Measurements from ENCODE around the gene ANXA5. TPM values are rescaled to one million over a fixed set of nuclear protein-coding genes. Genes with fewer than 3 reads are reported as not detected.
A peak's percentile ranks its signal among the peaks of the same experiment; 100 is the strongest.

Gene ANXA5
- total and polyA plus RNA-seq, 3 experiments from 2014 or later: 79.7 to 183 (median 83.5) TPM

DNA sequence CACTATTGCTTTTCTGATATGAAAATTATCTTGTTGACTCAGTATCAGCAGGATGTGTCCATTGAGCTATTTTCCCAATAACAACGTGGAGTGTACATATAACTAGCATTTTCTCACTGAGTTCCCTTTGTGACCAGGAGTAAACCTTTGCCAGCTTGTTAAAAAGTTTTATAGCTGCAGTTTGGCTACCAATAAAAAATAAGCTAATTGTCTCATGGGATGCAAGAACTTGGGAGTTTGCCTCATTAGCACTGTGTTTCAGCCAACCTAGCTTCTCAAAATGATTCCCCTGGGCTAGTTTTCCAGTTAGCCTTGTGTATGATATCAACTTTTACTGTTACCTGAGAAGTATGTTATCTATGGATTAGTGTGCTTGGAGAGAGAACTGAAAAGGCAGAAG is 24.9 kb upstream of the ANXA5 start:
- ChIA-PET POLR2A (no interaction called here), CTCF (interaction anchor here (0.9 kb wide), 1 partner anchor 16 kb away, joined by 3 read pairs; no protein-coding TSS in a partner anchor)
- no peaks in the 10 kb centered on the region for H3K4me1 Mint-ChIP-seq
- no peaks in the 10 kb centered on the region for H3K36me3 Mint-ChIP-seq
- Histone ChIP-seq H3K27ac (ENCODE audit: low read depth, low read length) (no peak overlapping the region), H3K9me3 (ENCODE audit: low read length) (no peaks in the 10 kb centered on the region), H3K27me3 (ENCODE audit: insufficient read depth, low read length, poor library complexity, severe bottlenecking) (no peaks in the 10 kb centered on the region), H3K4me1 (ENCODE audit: insufficient read depth, low read length) (no peaks in the 10 kb centered on the region), H3K4me3 (ENCODE audit: low read length) (no peak overlapping the region), H3K36me3 (ENCODE audit: insufficient read depth, low read length) (no peaks in the 10 kb centered on the region)
- H3K4me3 Mint-ChIP-seq: no peak overlapping the region
- H3K27ac Mint-ChIP-seq: no peak overlapping the region
- no peaks in the 10 kb centered on the region for H3K9me3 Mint-ChIP-seq
- peaks cover 0 to 4% of the 10 kb centered on the region in 2 donors for H3K27me3 Mint-ChIP-seq
- DNase-seq: no peak

DNA sequence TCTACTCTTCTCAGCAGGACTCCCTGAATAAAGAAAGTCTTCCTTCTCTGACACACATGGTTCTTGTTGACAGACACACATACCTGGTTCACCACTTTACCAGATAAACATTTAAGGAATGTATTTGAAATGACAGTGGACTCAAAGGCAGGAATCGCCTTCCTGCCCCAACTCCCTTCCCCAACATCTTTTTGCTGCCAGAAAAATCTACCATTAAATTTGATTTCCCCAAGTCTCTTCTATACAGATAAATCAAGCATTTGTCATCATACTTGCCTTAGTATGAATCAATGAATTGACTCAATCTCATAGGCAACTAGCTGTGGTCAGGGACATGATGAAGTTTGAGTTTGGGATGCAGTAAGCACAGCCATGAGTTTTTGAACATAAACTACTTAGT is 23.3 kb upstream of the ANXA5 start:
- Histone ChIP-seq H3K9me3 (ENCODE audit: low read length) (no peaks in the 10 kb centered on the region), H3K4me1 (ENCODE audit: insufficient read depth, low read length) (no peaks in the 10 kb centered on the region), H3K36me3 (ENCODE audit: insufficient read depth, low read length) (no peaks in the 10 kb centered on the region), H3K27ac (ENCODE audit: low read depth, low read length) (no peak overlapping the region), H3K27me3 (ENCODE audit: insufficient read depth, low read length, poor library complexity, severe bottlenecking) (no peaks in the 10 kb centered on the region), H3K4me3 (ENCODE audit: low read length) (no peak overlapping the region)
- H3K9me3 Mint-ChIP-seq: no peaks in the 10 kb centered on the region
- H3K27me3 Mint-ChIP-seq: peaks cover 4 to 13% of the 10 kb centered on the region in 2 donors
- no peaks in the 10 kb centered on the region for H3K4me1 Mint-ChIP-seq
- CTCF ChIA-PET: interaction anchor here (0.7 kb wide), 1 partner anchor 12 kb away, joined by 3 read pairs; no protein-coding TSS in a partner anchor
- no peak overlapping the region for H3K4me3 Mint-ChIP-seq
- POLR2A ChIA-PET: no interaction called here
- no peak for DNase-seq
- H3K27ac Mint-ChIP-seq: no peak overlapping the region
- H3K36me3 Mint-ChIP-seq: no peaks in the 10 kb centered on the region

DNA sequence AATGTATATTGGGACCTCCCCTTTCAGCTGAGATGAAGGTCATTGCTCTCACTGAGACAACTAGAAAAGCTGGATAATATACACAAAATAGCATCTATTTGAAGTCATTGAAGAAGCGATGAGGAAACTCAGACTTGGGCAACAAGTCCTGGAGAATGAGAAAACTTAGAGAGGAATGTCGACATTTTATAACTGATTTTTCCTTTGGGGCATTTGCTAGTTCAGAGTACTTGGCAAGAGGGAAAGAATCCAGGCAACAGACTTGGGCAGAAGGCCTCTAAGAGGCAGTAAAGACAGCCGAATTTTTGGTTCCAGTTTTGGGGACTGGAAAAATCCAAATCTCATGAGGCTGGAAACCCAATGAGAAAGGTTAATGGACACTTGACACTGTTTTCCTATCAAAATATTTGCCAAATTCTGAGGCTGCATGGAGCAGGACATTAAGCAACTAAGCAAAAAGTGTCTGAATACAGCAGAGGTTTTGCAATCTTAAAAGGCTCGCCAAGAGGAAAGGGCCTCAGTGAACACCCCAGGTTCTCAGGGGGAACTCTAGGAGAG is 21.0 kb upstream of the ANXA5 start:
- H3K27me3 Mint-ChIP-seq: peaks cover 5 to 26% of the 10 kb centered on the region in 2 donors
- no peaks in the 10 kb centered on the region for H3K4me1 Mint-ChIP-seq
- ChIA-PET CTCF (interaction anchor here (1.4 kb wide), 1 partner anchor 19 kb away, joined by 3 read pairs; no protein-coding TSS in a partner anchor), POLR2A (no interaction called here)
- Histone ChIP-seq H3K4me1 (ENCODE audit: insufficient read depth, low read length) (no peaks in the 10 kb centered on the region), H3K36me3 (ENCODE audit: insufficient read depth, low read length) (no peaks in the 10 kb centered on the region), H3K9me3 (ENCODE audit: low read length) (no peaks in the 10 kb centered on the region), H3K27ac (ENCODE audit: low read depth, low read length) (no peak overlapping the region), H3K4me3 (ENCODE audit: low read length) (no peak overlapping the region), H3K27me3 (ENCODE audit: insufficient read depth, low read length, poor library complexity, severe bottlenecking) (no peaks in the 10 kb centered on the region)
- H3K9me3 Mint-ChIP-seq: no peaks in the 10 kb centered on the region
- no peak overlapping the region for H3K4me3 Mint-ChIP-seq
- no peak for DNase-seq
- H3K27ac Mint-ChIP-seq: no peak overlapping the region
- H3K36me3 Mint-ChIP-seq: no peaks in the 10 kb centered on the region

DNA sequence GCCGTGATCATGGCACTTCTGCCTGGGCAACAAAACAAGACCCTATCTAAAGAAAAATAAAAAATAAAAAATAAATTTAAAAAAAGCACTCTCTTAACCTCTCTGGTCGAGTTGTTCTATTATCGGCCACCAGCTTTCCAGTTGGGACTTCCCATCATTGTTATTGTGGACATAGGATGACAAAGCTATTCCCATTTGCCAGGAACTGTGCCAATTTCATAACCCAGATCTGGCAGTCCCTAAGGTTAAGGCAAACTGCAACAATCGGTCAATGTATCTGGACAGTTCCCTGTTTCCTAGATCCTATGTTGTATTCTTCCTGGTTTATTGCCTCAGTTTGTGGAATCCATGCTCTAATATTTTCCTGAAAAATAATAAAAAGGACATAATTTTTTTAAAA is 17.8 kb upstream of the ANXA5 start:
- Mint-ChIP-seq H3K27me3 (peaks cover 7 to 47% of the 10 kb centered on the region in 2 donors), H3K9me3 (no peaks in the 10 kb centered on the region), H3K4me3 (no peak overlapping the region), H3K27ac (no peak overlapping the region), H3K4me1 (peaks cover 0 to 9% (median 5%) of the 10 kb centered on the region in 3 donors), H3K36me3 (peaks cover 0 to 2% (median 0%) of the 10 kb centered on the region in 3 donors)
- Histone ChIP-seq H3K27me3 (ENCODE audit: insufficient read depth, low read length, poor library complexity, severe bottlenecking) (no peaks in the 10 kb centered on the region), H3K36me3 (ENCODE audit: insufficient read depth, low read length) (no peaks in the 10 kb centered on the region), H3K9me3 (ENCODE audit: low read length) (no peaks in the 10 kb centered on the region), H3K4me3 (ENCODE audit: low read length) (no peak overlapping the region), H3K27ac (ENCODE audit: low read depth, low read length) (no peak overlapping the region), H3K4me1 (ENCODE audit: insufficient read depth, low read length) (no peaks in the 10 kb centered on the region)
- CTCF ChIA-PET: no interaction called here
- POLR2A ChIA-PET: no interaction called here
- no peak for DNase-seq

DNA sequence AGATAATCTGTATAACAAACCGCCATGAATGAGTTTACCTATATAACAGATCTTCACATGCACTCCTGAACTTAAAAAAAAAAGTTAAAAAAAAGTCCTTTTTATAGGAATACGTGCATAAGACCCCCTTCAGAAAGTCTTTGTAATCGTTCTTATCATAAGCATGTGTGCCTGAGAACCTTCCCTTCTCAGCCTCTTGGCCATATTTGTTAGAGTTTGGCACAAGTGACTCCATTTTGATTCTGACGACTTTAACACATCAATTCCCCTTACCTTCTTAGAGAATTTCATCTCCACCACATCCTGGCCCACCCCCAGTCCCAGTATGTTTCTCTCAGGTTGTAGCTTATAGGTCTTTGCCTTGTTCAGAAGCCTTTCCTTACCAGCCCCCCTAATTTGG is 16.0 kb upstream of the ANXA5 start:
- H3K9me3 ChIP-seq (ENCODE audit: low read length): no peaks in the 10 kb centered on the region
- peaks cover 0 to 2% (median 0%) of the 10 kb centered on the region in 3 donors for H3K36me3 Mint-ChIP-seq
- H3K27ac ChIP-seq (ENCODE audit: low read depth, low read length): no peak overlapping the region
- POLR2A ChIA-PET: no interaction called here
- H3K27me3 Mint-ChIP-seq: peaks cover 6 to 57% of the 10 kb centered on the region in 2 donors
- no peaks in the 10 kb centered on the region for H3K9me3 Mint-ChIP-seq
- peak overlapping the region in 1 of 7 donors; percentile 54 for H3K4me3 Mint-ChIP-seq
- no peak for DNase-seq
- H3K36me3 ChIP-seq (ENCODE audit: insufficient read depth, low read length): no peaks in the 10 kb centered on the region
- CTCF ChIA-PET: interaction anchor here (1.1 kb wide), 1 partner anchor 343 kb away, joined by 3 read pairs; no protein-coding TSS in a partner anchor
- no peaks in the 10 kb centered on the region for H3K4me1 ChIP-seq (ENCODE audit: insufficient read depth, low read length)
- peaks cover 3 to 15% (median 8%) of the 10 kb centered on the region in 3 donors for H3K4me1 Mint-ChIP-seq
- H3K4me3 ChIP-seq (ENCODE audit: low read length): no peak overlapping the region
- no peaks in the 10 kb centered on the region for H3K27me3 ChIP-seq (ENCODE audit: insufficient read depth, low read length, poor library complexity, severe bottlenecking)
- H3K27ac Mint-ChIP-seq: no peak overlapping the region

DNA sequence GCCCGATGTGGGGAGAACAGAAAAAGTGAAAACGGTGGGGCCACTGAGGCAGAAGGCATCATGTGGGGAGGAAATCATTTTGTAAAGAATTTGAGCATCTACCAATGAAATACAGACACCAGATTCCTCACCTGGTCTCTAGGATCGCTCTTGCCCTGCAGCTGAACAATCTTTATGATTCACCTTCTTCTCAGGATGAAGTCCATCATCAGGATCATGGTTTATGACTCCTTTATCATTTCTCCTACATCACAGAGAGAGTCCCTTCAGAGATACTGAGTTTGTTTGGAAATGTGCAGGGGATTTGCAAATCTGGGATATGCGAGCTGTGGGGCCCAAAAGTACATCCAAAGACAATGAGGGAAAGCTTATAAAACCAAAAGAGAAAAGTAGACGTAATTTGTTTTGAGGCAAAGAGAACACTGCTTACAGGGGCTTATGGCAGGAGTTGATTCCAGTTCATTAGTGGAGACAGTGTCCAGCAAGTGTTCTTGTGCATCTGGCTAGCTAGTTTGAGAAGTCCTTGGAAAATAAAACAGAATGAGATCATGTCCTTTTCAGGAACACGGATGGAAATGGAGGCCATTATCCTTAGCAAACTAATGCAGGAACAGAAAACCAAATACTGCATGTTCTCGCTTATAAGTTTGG is 15.3 kb upstream of the ANXA5 start:
- H3K9me3 Mint-ChIP-seq: no peaks in the 10 kb centered on the region
- no peak overlapping the region for H3K4me3 ChIP-seq (ENCODE audit: low read length)
- peaks cover 7 to 57% of the 10 kb centered on the region in 2 donors for H3K27me3 Mint-ChIP-seq
- no peaks in the 10 kb centered on the region for H3K4me1 ChIP-seq (ENCODE audit: insufficient read depth, low read length)
- H3K4me1 Mint-ChIP-seq: peaks cover 7 to 20% (median 15%) of the 10 kb centered on the region in 3 donors
- DNase-seq: no peak
- no peaks in the 10 kb centered on the region for H3K9me3 ChIP-seq (ENCODE audit: low read length)
- peaks cover 0 to 2% (median 0%) of the 10 kb centered on the region in 3 donors for H3K36me3 Mint-ChIP-seq
- POLR2A ChIA-PET: no interaction called here
- CTCF ChIA-PET: interaction anchor here (1.1 to 1.3 kb wide), 2 partner anchors 12 to 342 kb away, joined by 3 read pairs; no protein-coding TSS in a partner anchor
- no peaks in the 10 kb centered on the region for H3K36me3 ChIP-seq (ENCODE audit: insufficient read depth, low read length)
- H3K27ac ChIP-seq (ENCODE audit: low read depth, low read length): no peak overlapping the region
- no peaks in the 10 kb centered on the region for H3K27me3 ChIP-seq (ENCODE audit: insufficient read depth, low read length, poor library complexity, severe bottlenecking)
- no peak overlapping the region for H3K4me3 Mint-ChIP-seq
- H3K27ac Mint-ChIP-seq: no peak overlapping the region

DNA sequence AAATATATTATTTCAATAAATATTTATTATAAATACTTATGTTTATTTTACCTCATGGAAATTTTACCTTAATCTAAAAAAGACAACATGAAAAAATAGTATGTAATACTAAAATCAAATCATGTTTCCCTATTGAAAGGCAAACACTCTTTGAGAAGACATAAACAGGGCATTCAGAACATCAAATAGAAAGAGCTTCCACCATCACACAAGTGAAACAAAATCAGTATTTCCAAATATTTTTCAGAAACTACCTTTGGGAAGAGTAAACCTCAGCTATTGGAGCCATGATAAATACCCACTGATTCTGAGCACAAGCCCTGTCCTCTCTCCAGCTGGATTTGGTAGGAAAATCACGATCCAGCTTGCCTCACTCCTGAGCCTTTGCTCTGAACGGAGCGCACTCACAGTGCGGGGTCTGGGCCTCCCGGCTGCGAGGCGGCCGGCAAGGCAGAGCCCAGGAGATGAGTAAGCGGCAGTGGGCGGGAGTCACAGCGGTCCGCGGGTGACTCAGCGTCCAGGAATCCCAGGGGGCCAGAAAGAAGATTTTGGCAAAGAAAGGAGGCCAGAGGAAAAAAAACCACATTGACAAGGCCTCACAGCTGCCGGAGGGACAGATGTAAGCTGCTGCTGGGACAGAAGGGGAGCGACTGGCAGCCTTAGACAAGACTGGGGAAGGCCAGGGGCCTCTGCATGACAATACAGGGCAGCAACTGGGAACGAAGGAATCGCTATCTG is 14.7 kb upstream of the ANXA5 start:
- CTCF ChIA-PET: interaction anchor here (1.1 to 1.3 kb wide), 2 partner anchors 12 to 342 kb away, joined by 3 read pairs; no protein-coding TSS in a partner anchor
- Mint-ChIP-seq H3K36me3 (peaks cover 0 to 2% (median 0%) of the 10 kb centered on the region in 3 donors), H3K27ac (no peak overlapping the region), H3K4me3 (peak overlapping the region in 1 of 7 donors; percentile 28), H3K9me3 (no peaks in the 10 kb centered on the region), H3K27me3 (peaks cover 7 to 59% of the 10 kb centered on the region in 2 donors), H3K4me1 (peaks cover 14 to 27% (median 22%) of the 10 kb centered on the region in 3 donors)
- no peak for DNase-seq
- POLR2A ChIA-PET: no interaction called here
- no peaks in the 10 kb centered on the region for H3K9me3 ChIP-seq (ENCODE audit: low read length)
- H3K4me1 ChIP-seq (ENCODE audit: insufficient read depth, low read length): peaks cover 6% of the 10 kb centered on the region
- no peak overlapping the region for H3K4me3 ChIP-seq (ENCODE audit: low read length)
- H3K36me3 ChIP-seq (ENCODE audit: insufficient read depth, low read length): no peaks in the 10 kb centered on the region
- no peak overlapping the region for H3K27ac ChIP-seq (ENCODE audit: low read depth, low read length)
- H3K27me3 ChIP-seq (ENCODE audit: insufficient read depth, low read length, poor library complexity, severe bottlenecking): no peaks in the 10 kb centered on the region
